Endothelial cell (in vitro differentiated cells): ENCODE data around the gene DES. TPM values are rescaled to one million over a fixed set of nuclear protein-coding genes. Genes with fewer than 3 reads are reported as not detected.

Experiments used
- DNase-seq: peaks from one replicate; pipeline ENCODE4 v3.0.0; 2021; ENCODE audit warnings: low spot score
- H3K27ac Mint-ChIP-seq: one replicate; pipeline ENCODE4 v1.8.0; 2021; ENCODE audit warnings: mixed read lengths, inconsistent platforms; ENCODE audit not compliant: unreplicated experiment
- H3K27me3 Mint-ChIP-seq: one replicate; pipeline ENCODE4 v1.8.0; 2021; ENCODE audit warnings: mild to moderate bottlenecking, moderate library complexity, mixed read lengths, inconsistent platforms; ENCODE audit not compliant: unreplicated experiment
- H3K36me3 Mint-ChIP-seq: one replicate; pipeline ENCODE4 v1.8.0; 2021; ENCODE audit warnings: mild to moderate bottlenecking, low read depth, mixed read lengths, inconsistent platforms; ENCODE audit not compliant: unreplicated experiment
- H3K4me1 Mint-ChIP-seq: one replicate; pipeline ENCODE4 v1.8.0; 2021; ENCODE audit warnings: mild to moderate bottlenecking, mixed read lengths, inconsistent platforms; ENCODE audit not compliant: unreplicated experiment
- H3K4me3 Mint-ChIP-seq: one replicate; pipeline ENCODE4 v1.8.0; 2021; ENCODE audit warnings: mild to moderate bottlenecking, mixed read lengths, inconsistent platforms; ENCODE audit not compliant: unreplicated experiment
- H3K9me3 Mint-ChIP-seq: one replicate; pipeline ENCODE4 v1.8.0; 2021; ENCODE audit warnings: mixed read lengths, inconsistent platforms; ENCODE audit not compliant: unreplicated experiment
- CTCF ChIP-seq: fragments of 200-600 bp; sonication (generic); IDR thresholded peaks from one replicate; pipeline ENCODE4 v1.5.0; 2021; ENCODE audit warnings: antibody characterized with exemption; ENCODE audit not compliant: unreplicated experiment
- total RNA-seq: library from RNA; stranded (reverse); fragmentation: NEBNext Ultra II Directional; extraction: Animal tissue kit (Norgen Biotek cat#: 25700); gene quantifications from one replicate; pipeline ENCODE4 v1.2.1, GENCODE V29; 2021; ENCODE audit not compliant: unreplicated experiment

Gene DES
- total RNA-seq, 1 donor from 2014 or later = 0.10 TPM

GRCh38 chr2:219428469-219428868 lies 10.3 kb downstream of the DES start:
- H3K27ac Mint-ChIP-seq = no peak overlapping the region
- H3K4me1 Mint-ChIP-seq = peaks cover 5% of the 10 kb centered on the region
- no peaks in the 10 kb centered on the region for H3K9me3 Mint-ChIP-seq
- DNase-seq = no peak
- no peak overlapping the region for H3K4me3 Mint-ChIP-seq
- no peak for TF ChIP-seq CTCF
- H3K36me3 Mint-ChIP-seq = no peaks in the 10 kb centered on the region
- H3K27me3 Mint-ChIP-seq = peaks cover 5% of the 10 kb centered on the region

GRCh38 chr2:219429958-219430606 lies 11.9 kb downstream of the DES start:
- Mint-ChIP-seq H3K27ac (peak overlapping the region; percentile 36), H3K4me1 (peaks cover 5% of the 10 kb centered on the region), H3K9me3 (no peaks in the 10 kb centered on the region), H3K36me3 (no peaks in the 10 kb centered on the region), H3K27me3 (peaks cover 11% of the 10 kb centered on the region), H3K4me3 (no peak overlapping the region)
- no peak for TF ChIP-seq CTCF
- DNase-seq = no peak

- Mint-ChIP-seq H3K4me1 (peaks cover 5% of the 10 kb centered on the region), H3K36me3 (no peaks in the 10 kb centered on the region)
Measured at GRCh38 chr2:219430633-219431615, 12.7 kb downstream of the DES start.

GRCh38 chr2:219433666-219434467 lies 15.7 kb downstream of the DES start:
- Mint-ChIP-seq H3K36me3 (no peaks in the 10 kb centered on the region), H3K4me1 (peaks cover 5% of the 10 kb centered on the region), H3K9me3 (no peaks in the 10 kb centered on the region), H3K27me3 (peaks cover 14% of the 10 kb centered on the region), H3K4me3 (no peak overlapping the region), H3K27ac (no peak overlapping the region)
- TF ChIP-seq CTCF = peak; percentile 47
- peak; percentile 70 for DNase-seq

More at GRCh38 chr2:219430633-219431615, 12.7 kb downstream of the DES start:
- Mint-ChIP-seq H3K27ac (no peak overlapping the region), H3K4me3 (no peak overlapping the region), H3K9me3 (no peaks in the 10 kb centered on the region), H3K27me3 (peaks cover 14% of the 10 kb centered on the region)
- no peak for TF ChIP-seq CTCF
- DNase-seq = no peak
